Thymus (tissue), 11 donors: ENCODE data around the gene TAF4B. TPM values are rescaled to one million over a fixed set of nuclear protein-coding genes. Genes with fewer than 3 reads are reported as not detected.
"Not testable (repeated sequence)": the region's sequence is repeated elsewhere in the genome, so short reads cannot be mapped to it uniquely, and the experiment has no call there.

ENCODE experiments used
- DNase-seq, 9 donors: peaks; one replicate each; pipeline ENCODE4 v3.0.0-alpha.2; 2013; ENCODE audit warnings: low spot score in 9 of 9, low read depth in 6 of 9, missing footprints in 1 of 9
- H3K27ac ChIP-seq, 2 donors: one replicate each; pipeline ENCODE4 v1.5.1; 2013; ENCODE audit warnings: control low read depth in 1 of 2, low read depth in 1 of 2, low read length in 1 of 2, mild to moderate bottlenecking in 1 of 2, moderate library complexity in 1 of 2
- H3K27me3 ChIP-seq, 2 donors: one replicate each; pipeline ENCODE4 v1.5.1; 2013; ENCODE audit warnings: low read length in 1 of 2; ENCODE audit not compliant: control insufficient read depth in 2 of 2, insufficient read depth in 1 of 2
- H3K36me3 ChIP-seq, 2 donors: one replicate each; pipeline ENCODE4 v1.5.1; 2013; ENCODE audit warnings: low read length in 1 of 2, mild to moderate bottlenecking in 1 of 2, moderate library complexity in 1 of 2; ENCODE audit not compliant: control insufficient read depth in 2 of 2, insufficient read depth in 2 of 2
- H3K4me1 ChIP-seq, 2 donors: one replicate each; pipeline ENCODE4 v1.5.1; 2013; ENCODE audit warnings: low read length in 2 of 2; ENCODE audit not compliant: control insufficient read depth in 2 of 2, insufficient read depth in 2 of 2
- H3K4me3 ChIP-seq, 2 donors: one replicate each; pipeline ENCODE4 v1.5.1; 2013; ENCODE audit warnings: low read length in 2 of 2, control low read depth in 1 of 2, mild to moderate bottlenecking in 1 of 2
- H3K9me3 ChIP-seq, 2 donors: one replicate each; pipeline ENCODE4 v1.5.1; 2013; ENCODE audit warnings: low read length in 1 of 2, mild to moderate bottlenecking in 1 of 2; ENCODE audit not compliant: control insufficient read depth in 2 of 2, insufficient read depth in 1 of 2
- WGBS: extraction: QIAGEN DNeasy Blood & Tissue Kit; methylation state at CpG from one replicate; pipeline ENCODE4 v1.1.7; 2013; 5-methylcytosine and 5-hydroxymethylcytosine counted together
- polyA plus RNA-seq: library from polyadenylated mRNA; stranded (reverse); fragments of 200-250 nt; gene quantifications from one replicate; pipeline ENCODE4 v1.2.3, GENCODE V29; 2013
- total RNA-seq: library from RNA; stranded (reverse); fragments of 120-200 nt; gene quantifications from one replicate; pipeline ENCODE4 v1.2.4, GENCODE V29; 2013
- donor health status: healthy.

Gene TAF4B
- total and polyA plus RNA-seq, 2 donors, result 6.8 to 7.5 TPM

DNA sequence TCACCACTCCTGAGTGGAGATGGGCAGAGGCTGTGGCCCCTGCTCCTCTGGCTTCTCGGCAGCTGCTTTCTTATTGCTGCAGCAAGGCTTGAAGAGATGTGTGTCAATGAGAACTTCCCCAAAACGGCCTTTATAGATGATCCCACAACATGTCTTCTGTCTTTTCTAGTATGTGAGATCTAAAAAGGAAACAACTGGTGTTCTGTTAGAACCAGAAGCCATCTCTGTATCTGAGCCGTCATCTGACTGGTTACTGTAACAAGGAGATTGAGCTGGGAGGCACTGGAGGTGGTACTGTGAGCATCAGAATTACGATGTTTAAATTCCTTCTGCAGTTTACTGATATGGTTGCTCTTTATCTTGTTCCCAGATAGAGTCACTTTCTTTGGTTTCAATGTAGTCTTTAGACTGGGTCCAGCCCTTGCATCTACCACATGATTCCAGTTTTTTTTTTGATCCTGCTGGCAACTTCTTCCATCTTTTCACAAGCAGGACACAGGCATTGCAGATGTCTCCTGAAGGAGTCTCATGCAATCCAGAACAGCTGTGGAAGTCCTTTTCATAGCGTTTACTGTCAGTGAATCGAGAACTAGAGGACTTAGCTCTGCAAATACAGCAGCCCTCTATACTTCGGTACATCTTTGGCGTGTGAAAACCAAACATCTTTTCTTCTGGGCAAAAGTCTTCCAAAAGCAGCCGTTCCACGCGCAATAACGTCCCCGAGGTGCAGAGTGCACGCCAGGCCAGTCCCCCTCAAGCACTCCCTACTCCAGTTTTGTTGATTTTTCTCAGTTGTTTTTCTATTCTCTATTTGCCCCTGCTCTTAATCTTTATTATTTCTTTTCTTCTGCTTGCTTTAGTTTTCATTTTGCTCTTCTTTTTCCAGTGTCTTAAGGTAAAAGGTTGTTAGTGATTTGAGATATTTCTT is 29.7 kb downstream of the TAF4B start:
- Histone ChIP-seq H3K4me1 (peaks cover 0 to 3% of the 10 kb centered on the region in 2 donors), H3K4me3 (no peak overlapping the region), H3K9me3 (no peaks in the 10 kb centered on the region), H3K27me3 (no peaks in the 10 kb centered on the region), H3K27ac (no peak overlapping the region), H3K36me3 (no peaks in the 10 kb centered on the region)
- WGBS, result 69% methylated on average over 14 of the region's 14 CpGs
- DNase-seq, result peak in 2 of 9 donors; percentile 12 to 28

DNA sequence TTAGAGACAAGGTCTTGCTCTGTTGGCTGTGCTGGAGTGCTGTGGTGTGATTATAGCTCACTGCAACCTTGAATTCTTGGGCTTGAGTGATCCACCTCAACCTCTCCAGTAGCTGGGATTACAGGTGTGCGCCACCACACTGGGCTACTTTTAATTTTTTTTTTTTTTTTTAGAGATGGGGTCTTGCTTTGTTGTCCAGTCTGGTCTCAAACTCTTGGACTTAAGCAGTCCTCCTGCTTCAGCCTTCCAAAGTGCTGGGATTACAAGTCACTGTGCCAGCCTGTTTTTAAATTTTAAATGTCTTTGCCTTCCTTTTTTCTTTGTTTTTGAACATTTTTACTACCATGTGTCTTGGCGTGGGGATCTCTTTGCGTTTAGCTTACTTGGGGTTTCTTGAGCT is 32.5 kb downstream of the TAF4B start:
- Histone ChIP-seq H3K36me3 (no peaks in the 10 kb centered on the region), H3K4me1 (peaks cover 0 to 3% of the 10 kb centered on the region in 2 donors), H3K9me3 (peaks cover 0 to 5% of the 10 kb centered on the region in 2 donors), H3K27ac (no peak overlapping the region), H3K27me3 (no peaks in the 10 kb centered on the region), H3K4me3 (no peak overlapping the region)
- DNase-seq, result no peak
- whole genome bisulfite sequencing, result 96% methylated on average over 3 of the region's 3 CpGs

DNA sequence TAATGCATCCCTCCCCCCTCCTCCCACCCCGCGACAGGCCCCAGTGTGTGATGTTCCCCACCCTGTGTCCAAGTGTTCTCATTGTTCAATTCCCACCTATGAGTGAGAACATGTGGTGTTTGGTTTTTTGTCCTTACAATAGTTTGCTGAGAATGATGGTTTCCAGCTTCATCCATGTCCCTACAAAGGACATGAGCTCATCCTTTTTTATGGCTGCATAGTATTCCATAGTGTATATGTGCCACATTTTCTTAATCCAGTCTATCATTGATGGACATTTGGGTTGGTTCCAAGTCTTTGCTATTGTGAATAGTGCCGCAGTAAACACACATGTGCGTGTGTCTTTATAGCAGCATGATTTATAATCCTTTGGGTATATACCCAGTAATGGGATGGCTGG is 33.2 kb downstream of the TAF4B start:
- WGBS, result 97% methylated on average over 2 of the region's 4 CpGs
- not testable (repeated sequence) for DNase-seq, H3K36me3 ChIP-seq, H3K27ac ChIP-seq, H3K4me3 ChIP-seq, H3K4me1 ChIP-seq, H3K27me3 ChIP-seq, H3K9me3 ChIP-seq

DNA sequence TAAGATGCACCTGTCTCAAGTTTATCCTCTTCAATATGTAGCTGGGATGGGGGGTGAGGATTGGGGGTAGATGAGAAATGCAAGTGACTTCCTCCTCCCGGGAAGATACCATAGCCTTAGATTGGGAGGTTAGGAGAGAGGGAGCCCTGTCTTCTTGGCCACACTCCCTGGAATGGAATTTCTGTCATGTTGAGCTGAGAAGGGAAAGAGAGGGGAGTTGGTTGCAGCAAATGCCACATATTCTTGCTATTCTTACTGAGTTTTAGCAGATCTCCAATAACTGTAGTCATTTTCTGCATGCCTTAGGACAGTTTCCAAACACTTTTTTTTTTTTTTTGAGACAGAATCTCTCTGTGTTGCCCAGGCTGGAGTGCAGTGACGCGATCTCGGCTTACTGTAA is 35.9 kb downstream of the TAF4B start:
- DNase-seq, result no peak
- 94% methylated on average over 4 of the region's 4 CpGs for WGBS
- Histone ChIP-seq H3K4me3 (no peak overlapping the region), H3K4me1 (no peaks in the 10 kb centered on the region), H3K9me3 (peaks cover 0 to 5% of the 10 kb centered on the region in 2 donors), H3K27ac (no peak overlapping the region), H3K36me3 (no peaks in the 10 kb centered on the region), H3K27me3 (no peaks in the 10 kb centered on the region)

DNA sequence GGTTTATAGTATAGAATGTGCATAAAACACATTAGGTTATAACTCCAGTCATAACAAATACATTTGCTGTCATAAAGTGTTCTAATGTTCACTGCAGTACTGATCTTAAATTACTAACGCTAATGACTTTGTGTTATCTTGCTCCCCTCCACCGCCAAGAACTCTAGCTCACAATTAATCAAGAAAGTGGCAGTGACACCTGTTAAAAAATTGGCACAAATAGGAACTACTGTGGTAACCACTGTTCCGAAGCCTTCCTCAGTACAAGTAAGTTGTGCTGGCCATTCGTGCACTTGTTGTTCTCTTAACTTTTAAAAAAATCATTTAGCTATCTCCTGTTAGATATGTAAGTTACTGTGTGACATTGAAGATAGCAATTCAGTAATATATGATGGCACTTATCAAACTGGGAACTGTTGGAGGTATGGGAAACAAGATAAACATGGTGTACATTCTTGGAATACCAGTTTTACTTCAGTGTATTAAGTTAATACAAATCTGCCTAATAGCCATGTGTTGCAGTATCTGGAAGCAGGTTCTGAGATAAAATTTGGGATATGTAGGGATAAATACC is 41.2 kb downstream of the TAF4B start:
- H3K4me3 ChIP-seq, result no peak overlapping the region
- H3K4me1 ChIP-seq, result no peaks in the 10 kb centered on the region
- DNase-seq, result no peak
- H3K27me3 ChIP-seq, result no peaks in the 10 kb centered on the region
- H3K36me3 ChIP-seq, result no peaks in the 10 kb centered on the region
- 94% methylated on average over 4 of the region's 4 CpGs for WGBS
- H3K27ac ChIP-seq, result no peak overlapping the region
- no peaks in the 10 kb centered on the region for H3K9me3 ChIP-seq

DNA sequence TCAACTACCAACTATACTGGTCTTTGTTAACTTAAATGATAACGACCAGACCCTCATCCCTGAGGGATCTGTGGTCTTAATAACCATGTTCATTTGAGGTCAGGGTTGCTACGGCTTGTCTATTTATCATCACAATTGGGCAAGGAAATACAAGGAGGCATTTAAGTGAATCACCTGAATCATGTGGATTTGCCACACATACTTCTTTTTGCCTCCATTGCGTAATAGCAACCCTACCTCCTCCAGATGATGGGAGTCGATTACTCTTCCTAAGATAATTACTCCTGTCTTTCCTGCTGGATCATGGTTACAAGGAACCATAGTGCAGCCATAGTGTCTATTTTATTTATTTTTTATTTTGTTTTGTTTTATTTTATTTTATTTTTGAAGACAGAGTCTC is 42.2 kb downstream of the TAF4B start:
- no peaks in the 10 kb centered on the region for H3K36me3 ChIP-seq
- 98% methylated on average over 4 of the region's 4 CpGs for WGBS

DNA sequence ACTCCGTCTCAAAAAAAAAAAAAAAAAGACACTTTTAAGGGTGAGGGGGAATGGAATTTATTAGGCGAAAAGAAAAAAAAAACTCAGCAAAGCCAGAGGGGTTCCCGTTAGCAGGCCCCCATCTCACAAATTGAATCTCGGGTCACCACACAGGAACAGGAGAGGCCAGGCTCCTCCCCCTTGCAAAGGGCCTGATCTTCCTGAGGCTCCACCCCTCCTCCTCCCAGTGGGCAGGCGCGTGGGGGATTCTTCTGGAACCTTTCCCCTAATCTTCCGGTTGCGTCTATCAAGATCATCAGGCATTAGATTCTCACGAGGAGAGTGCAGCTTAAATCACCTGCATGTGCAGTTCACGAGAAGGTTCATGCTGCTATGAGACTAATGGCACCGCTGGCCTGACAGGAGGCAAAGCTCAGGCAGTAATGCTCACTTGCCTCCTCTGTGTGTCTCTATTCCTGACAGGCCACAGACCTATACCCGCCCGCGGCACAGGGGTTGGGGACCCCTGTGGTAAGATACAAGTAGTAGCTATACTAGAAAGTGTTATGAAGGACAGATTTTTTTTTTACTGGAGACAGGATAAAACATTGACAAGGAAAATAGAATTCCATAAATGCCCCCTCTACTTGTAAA is 45.8 kb downstream of the TAF4B start:
- Histone ChIP-seq H3K9me3 (no peaks in the 10 kb centered on the region), H3K4me3 (no peak overlapping the region), H3K27ac (no peak overlapping the region), H3K4me1 (no peaks in the 10 kb centered on the region), H3K36me3 (no peaks in the 10 kb centered on the region), H3K27me3 (no peaks in the 10 kb centered on the region)
- WGBS, result 97% methylated on average over 14 of the region's 14 CpGs
- DNase-seq, result no peak

More for the DNA sequence above, 42.2 kb downstream of the TAF4B start:
- no peaks in the 10 kb centered on the region for H3K4me1 ChIP-seq
- no peak overlapping the region for H3K4me3 ChIP-seq
- no peak overlapping the region for H3K27ac ChIP-seq
- H3K9me3 ChIP-seq, result no peaks in the 10 kb centered on the region
- no peaks in the 10 kb centered on the region for H3K27me3 ChIP-seq
- no peak for DNase-seq

DNA sequence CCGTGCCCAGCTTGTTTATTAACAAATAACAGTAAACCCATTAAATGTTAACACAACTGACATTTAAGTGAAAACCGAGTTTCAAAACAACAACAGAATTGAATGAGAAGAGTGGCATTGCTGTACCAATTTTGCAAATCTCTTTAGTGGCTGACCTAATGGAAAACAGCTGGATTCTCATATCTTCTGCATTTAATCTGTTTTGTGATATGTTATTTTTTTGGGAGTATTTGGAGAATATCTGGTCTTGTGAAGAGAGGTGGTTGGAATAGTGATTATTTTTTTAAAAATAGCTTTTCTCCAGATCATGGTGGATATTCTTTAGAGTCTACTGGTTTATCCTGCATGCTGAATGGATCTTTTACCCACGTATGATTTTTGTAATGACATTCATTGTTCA is 51.1 kb downstream of the TAF4B start:
- Histone ChIP-seq H3K27ac (no peak overlapping the region), H3K36me3 (no peaks in the 10 kb centered on the region), H3K4me1 (no peaks in the 10 kb centered on the region), H3K9me3 (no peaks in the 10 kb centered on the region), H3K27me3 (no peaks in the 10 kb centered on the region), H3K4me3 (no peak overlapping the region)
- WGBS, result 99% methylated on average over 3 of the region's 3 CpGs
- DNase-seq, result no peak

DNA sequence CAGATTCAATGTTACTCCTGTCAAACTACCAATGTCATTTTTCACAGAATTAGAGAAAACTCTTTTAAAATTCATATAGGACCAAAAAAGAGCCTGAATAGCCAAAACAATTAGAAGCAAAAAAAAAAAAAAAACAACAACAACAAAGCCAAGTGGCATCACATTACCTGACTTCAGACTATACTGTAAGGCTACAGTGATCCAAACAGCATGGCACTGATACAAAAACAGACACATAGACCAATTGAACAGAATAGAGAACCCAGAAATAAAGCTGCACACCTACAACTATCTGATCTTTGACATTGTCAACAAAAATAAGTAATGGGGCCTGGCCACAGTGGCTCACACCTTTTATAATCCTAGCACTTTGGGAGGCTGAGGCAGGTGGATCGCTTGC is 53.2 kb downstream of the TAF4B start:
- DNase-seq, result no peak
- 96% methylated on average over 1 of the region's 1 CpG for WGBS
- Histone ChIP-seq H3K27me3 (no peaks in the 10 kb centered on the region), H3K36me3 (peaks cover 0 to 3% of the 10 kb centered on the region in 2 donors), H3K4me3 (no peak overlapping the region), H3K4me1 (no peaks in the 10 kb centered on the region), H3K9me3 (no peaks in the 10 kb centered on the region), H3K27ac (no peak overlapping the region)
